Mucosa of descending colon (tissue), 3 donors: ENCODE data around the gene KIRREL3. TPM values are rescaled to one million over a fixed set of nuclear protein-coding genes. Genes with fewer than 3 reads are reported as not detected.

Experiments
- ATAC-seq: fragments of 200-7000 bp; cut with Tn5 transposase; one replicate; pipeline ENCODE4 v1.9.1; 2020; ENCODE audit warnings: mild to moderate bottlenecking, moderate library complexity
- DNase-seq, 3 donors: peaks; one replicate each; pipeline ENCODE4 v3.0.0-alpha.2; 2020
- H3K36me3 ChIP-seq: fragments of 200-600 bp; one replicate; pipeline ENCODE4 v1.8.0; 2021; ENCODE audit warnings: low read depth, mild to moderate bottlenecking
- H3K4me1 ChIP-seq: fragments of 200-600 bp; one replicate; pipeline ENCODE4 v1.8.0; 2021; ENCODE audit warnings: low read depth, mild to moderate bottlenecking
- H3K4me3 ChIP-seq: fragments of 200-600 bp; one replicate; pipeline ENCODE4 v1.8.0; 2021; ENCODE audit warnings: mild to moderate bottlenecking
- H3K9me3 ChIP-seq: fragments of 200-600 bp; one replicate; pipeline ENCODE4 v1.8.0; 2021; ENCODE audit warnings: mild to moderate bottlenecking
- intact Hi-C, 2 donors: fragments of 100-400 bp; cut with DNase I in 1 of 2; cut with micrococcal nuclease in 1 of 2; formaldehyde crosslinking; loops; one replicate each; pipeline versions ENCODE4 v1.11.0 to v1.11.1; 2022; cut with DNase I, micrococcal nuclease
- total RNA-seq, 3 donors: library from RNA; stranded (reverse); fragmentation: NEBNext Ultra II Directional in 2 of 3; extraction: Animal tissue kit (Norgen Biotek cat#: 25700) in 2 of 3; gene quantifications; one replicate each; pipeline versions ENCODE4 v1.2.1 to v1.2.4, GENCODE V29; 2021 to 2023
- TF ChIP-seq, protein P1 (sequence below): fragments of 200-600 bp; IDR thresholded peaks from one replicate; pipeline ENCODE4 v1.8.0; 2022; ENCODE audit warnings: antibody characterized with exemption, mild to moderate bottlenecking
- donor health status: DM: no; HTN: no; CAD: no; lungs with moderate emphysema.
- donor health status: DM: no; HTN: no; CAD: no.
- donor health status: DM: no; HTN: yes; CAD: no.

Gene KIRREL3
- total RNA-seq, 3 donors from 2014 or later: 0.23 to 2.4 (median 0.70) TPM

DNA sequence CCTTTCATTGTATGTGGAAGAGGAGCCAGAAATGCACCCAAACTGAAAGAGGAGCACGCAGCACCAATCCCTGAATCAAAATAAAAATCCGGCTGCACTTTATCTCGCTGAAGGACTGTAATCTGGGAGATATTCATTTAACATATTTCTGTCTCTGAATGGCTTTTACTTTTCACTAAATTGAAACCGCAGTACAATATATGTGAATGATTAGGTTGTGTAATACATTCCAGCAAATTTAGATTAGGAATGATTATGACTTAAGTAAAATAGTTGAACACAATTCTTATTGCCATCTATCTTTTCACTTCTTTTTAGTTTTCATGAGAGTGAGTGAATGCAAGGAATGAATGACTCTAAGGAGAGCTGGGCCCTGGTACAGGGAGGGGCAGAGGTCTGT is 413.0 kb downstream of the KIRREL3 start:
- Histone ChIP-seq H3K9me3 (no peaks in the 10 kb centered on the region), H3K36me3 (no peaks in the 10 kb centered on the region), H3K4me1 (no peaks in the 10 kb centered on the region), H3K4me3 (no peak overlapping the region)
- no peak for ATAC-seq
- intact Hi-C loops: no loop called here
- TF ChIP-seq, protein P1, sequence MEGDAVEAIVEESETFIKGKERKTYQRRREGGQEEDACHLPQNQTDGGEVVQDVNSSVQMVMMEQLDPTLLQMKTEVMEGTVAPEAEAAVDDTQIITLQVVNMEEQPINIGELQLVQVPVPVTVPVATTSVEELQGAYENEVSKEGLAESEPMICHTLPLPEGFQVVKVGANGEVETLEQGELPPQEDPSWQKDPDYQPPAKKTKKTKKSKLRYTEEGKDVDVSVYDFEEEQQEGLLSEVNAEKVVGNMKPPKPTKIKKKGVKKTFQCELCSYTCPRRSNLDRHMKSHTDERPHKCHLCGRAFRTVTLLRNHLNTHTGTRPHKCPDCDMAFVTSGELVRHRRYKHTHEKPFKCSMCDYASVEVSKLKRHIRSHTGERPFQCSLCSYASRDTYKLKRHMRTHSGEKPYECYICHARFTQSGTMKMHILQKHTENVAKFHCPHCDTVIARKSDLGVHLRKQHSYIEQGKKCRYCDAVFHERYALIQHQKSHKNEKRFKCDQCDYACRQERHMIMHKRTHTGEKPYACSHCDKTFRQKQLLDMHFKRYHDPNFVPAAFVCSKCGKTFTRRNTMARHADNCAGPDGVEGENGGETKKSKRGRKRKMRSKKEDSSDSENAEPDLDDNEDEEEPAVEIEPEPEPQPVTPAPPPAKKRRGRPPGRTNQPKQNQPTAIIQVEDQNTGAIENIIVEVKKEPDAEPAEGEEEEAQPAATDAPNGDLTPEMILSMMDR: no peak
- no peak for DNase-seq

GRCh38 chr11:126585774-126586491 is 414.6 kb downstream of the KIRREL3 start:
- no peak overlapping the region for H3K4me3 ChIP-seq
- peak; percentile 75 for ATAC-seq
- H3K4me1 ChIP-seq: no peaks in the 10 kb centered on the region
- H3K36me3 ChIP-seq: no peaks in the 10 kb centered on the region
- peak in 2 of 3 donors; percentile 32 to 59 for DNase-seq
- intact Hi-C loops: no loop called here
- TF ChIP-seq, protein P1: no peak
- no peaks in the 10 kb centered on the region for H3K9me3 ChIP-seq

GRCh38 chr11:126585388-126585773 is 415.2 kb downstream of the KIRREL3 start:
- Histone ChIP-seq H3K4me3 (no peak overlapping the region), H3K9me3 (no peaks in the 10 kb centered on the region), H3K36me3 (no peaks in the 10 kb centered on the region), H3K4me1 (no peaks in the 10 kb centered on the region)
- ATAC-seq (no peak), DNase-seq (no peak)
- TF ChIP-seq, protein P1: no peak
- intact Hi-C loops: no loop called here

DNA sequence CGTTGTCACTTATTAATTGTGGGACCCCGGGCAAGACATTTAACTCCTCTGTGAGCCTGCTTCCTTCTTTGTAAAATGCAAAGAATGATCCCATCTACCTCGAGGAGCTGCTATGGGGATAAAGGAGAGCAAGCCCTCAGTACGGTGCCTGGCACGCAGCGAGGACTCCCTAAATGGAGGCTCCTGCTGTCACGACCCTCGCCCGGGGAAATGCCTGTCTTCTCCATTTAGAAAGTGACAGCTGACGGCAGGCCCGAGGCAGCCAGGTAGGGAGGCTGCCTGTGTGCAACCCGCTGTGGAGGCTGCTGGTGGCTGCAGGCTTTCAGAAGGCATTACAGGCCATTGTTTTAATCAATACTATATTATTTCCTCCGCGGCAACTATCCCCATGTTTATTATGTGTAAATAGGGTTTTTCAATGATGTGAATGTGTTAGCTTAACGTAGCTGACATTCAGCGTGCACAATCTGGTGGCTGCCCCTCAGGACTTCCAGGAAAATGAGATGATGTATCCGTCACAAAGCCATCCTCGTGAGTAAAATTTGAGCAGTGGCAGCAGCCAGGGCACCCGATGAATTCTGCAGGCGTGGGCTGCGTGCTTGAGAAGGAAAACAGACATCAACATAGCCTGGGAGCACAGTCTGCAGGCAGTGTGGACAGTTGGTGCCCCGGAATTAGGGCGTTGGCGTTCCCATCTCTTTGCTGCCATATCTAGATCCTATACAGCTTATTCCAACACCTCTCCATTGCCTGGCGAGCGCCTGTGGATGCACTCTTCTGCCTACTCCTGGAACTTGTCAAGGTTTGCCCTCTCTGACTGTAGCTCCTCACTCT is 416.8 kb downstream of the KIRREL3 start:
- Histone ChIP-seq H3K4me3 (no peak overlapping the region), H3K4me1 (no peaks in the 10 kb centered on the region), H3K9me3 (no peaks in the 10 kb centered on the region), H3K36me3 (no peaks in the 10 kb centered on the region)
- TF ChIP-seq, protein P1: no peak
- intact Hi-C loops: no loop called here
- ATAC-seq: no peak
- DNase-seq: no peak

DNA sequence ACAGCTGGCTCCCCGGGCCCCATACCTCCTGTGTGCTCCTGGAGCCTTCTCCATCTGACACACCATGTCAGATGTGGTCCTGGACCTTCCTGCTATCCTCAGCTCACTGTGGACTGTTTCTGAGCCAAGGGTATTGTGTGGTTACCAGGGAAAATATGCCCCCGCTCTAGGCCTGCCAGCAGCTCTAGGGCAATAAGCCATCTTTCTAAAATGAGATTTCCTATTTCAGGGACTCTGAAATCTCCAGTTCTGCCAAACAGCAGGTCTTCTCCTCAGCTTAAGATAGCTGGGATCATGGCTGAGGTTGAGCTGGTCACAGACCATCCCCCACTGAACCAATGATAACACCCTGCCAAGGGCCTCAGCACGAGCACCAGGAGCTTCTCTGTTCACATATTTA is 417.5 kb downstream of the KIRREL3 start:
- DNase-seq: no peak
- intact Hi-C loops: no loop called here
- ATAC-seq: no peak
- Histone ChIP-seq H3K9me3 (no peaks in the 10 kb centered on the region), H3K4me3 (no peak overlapping the region), H3K36me3 (no peaks in the 10 kb centered on the region), H3K4me1 (no peaks in the 10 kb centered on the region)
- TF ChIP-seq, protein P1: no peak
